ENCODE data around the gene BEST1.
"Not testable (repeated sequence)": the region's sequence is repeated elsewhere in the genome, so short reads cannot be mapped to it uniquely, and the experiment has no call there.

Gene BEST1

GRCh38 chr11:61949169-61950034 is 749 bp upstream of the BEST1 start:
- peak; percentile 29 for DNase-seq

- no peak for DNase-seq
These were observed 1.5 kb downstream of the BEST1 start for GRCh38 chr11:61951484-61952135.

GRCh38 chr11:61952882-61953281 is 2.7 kb downstream of the BEST1 start:
- DNase-seq: no peak

- DNase-seq: not testable (repeated sequence)
These were observed 3.5 kb downstream of the BEST1 start for GRCh38 chr11:61953632-61954031.

GRCh38 chr11:61954106-61954850 is 4.1 kb downstream of the BEST1 start:
- DNase-seq: no peak

GRCh38 chr11:61954851-61955421 is 4.8 kb downstream of the BEST1 start:
- no peak for DNase-seq

GRCh38 chr11:61955422-61956135 is 5.4 kb downstream of the BEST1 start:
- DNase-seq: peak; percentile 32

- DNase-seq: no peak
These were observed 6.3 kb downstream of the BEST1 start for GRCh38 chr11:61956191-61957020.

- DNase-seq: no peak
These were observed 7.0 kb downstream of the BEST1 start for GRCh38 chr11:61957021-61957770.

GRCh38 chr11:61958590-61958989 is 8.4 kb downstream of the BEST1 start:
- DNase-seq: no peak

- DNase-seq: no peak
These were observed 9.0 kb downstream of the BEST1 start for GRCh38 chr11:61959114-61959513.

GRCh38 chr11:61959678-61960077 is 9.5 kb downstream of the BEST1 start:
- DNase-seq: no peak

GRCh38 chr11:61960532-61960931 is 10.4 kb downstream of the BEST1 start:
- DNase-seq: no peak

GRCh38 chr11:61961570-61962212 is 11.5 kb downstream of the BEST1 start:
- no peak for DNase-seq

- no peak for DNase-seq
These were observed 12.3 kb downstream of the BEST1 start for GRCh38 chr11:61962213-61963015.

- DNase-seq: no peak
These were observed 12.8 kb downstream of the BEST1 start for GRCh38 chr11:61963016-61963281.

GRCh38 chr11:61963282-61964057 is 13.3 kb downstream of the BEST1 start:
- DNase-seq: no peak

- DNase-seq: no peak
These were observed 14.0 kb downstream of the BEST1 start for GRCh38 chr11:61964058-61964665.

All from NCI-H2029 (cell line).